HEK293T (cell line): Measurements from ENCODE around the gene DYRK1A.

Experiments
- BHLHE40 ChIP-seq: fragments of 450-650 bp; IDR thresholded peaks from 2 replicates; pipeline ENCODE4 v1.6.1; 2016; ENCODE audit warnings: mild to moderate bottlenecking, moderate library complexity, borderline replicate concordance
- CTBP1 ChIP-seq: fragments of 450-650 bp; IDR thresholded peaks from 2 replicates; pipeline ENCODE4 v1.6.1; 2016; ENCODE audit warnings: borderline replicate concordance
- FOXK2 ChIP-seq: fragments of 450-650 bp; IDR thresholded peaks from 2 replicates; pipeline ENCODE4 v1.6.1; 2016; ENCODE audit warnings: mild to moderate bottlenecking
- FOXM1 ChIP-seq: fragments of 450-650 bp; IDR thresholded peaks from 2 replicates; pipeline ENCODE4 v1.6.1; 2017; ENCODE audit warnings: mild to moderate bottlenecking, borderline replicate concordance
- HDGF ChIP-seq: fragments of 450-650 bp; IDR thresholded peaks from 2 replicates; pipeline ENCODE4 v1.6.1; 2017; ENCODE audit warnings: antibody characterized with exemption, borderline replicate concordance
- NFRKB ChIP-seq: fragments of 450-650 bp; IDR thresholded peaks from 2 replicates; pipeline ENCODE4 v1.6.1; 2016; ENCODE audit warnings: mild to moderate bottlenecking, moderate library complexity
- SP1 ChIP-seq: fragments of 450-650 bp; IDR thresholded peaks from 2 replicates; pipeline ENCODE4 v1.6.1; 2017
- TARDBP ChIP-seq: fragments of 450-650 bp; IDR thresholded peaks from 2 replicates; pipeline ENCODE4 v1.6.1; 2016
- TF ChIP-seq, protein P1 (sequence below): fragments of 450-650 bp; IDR thresholded peaks from 2 replicates; pipeline ENCODE4 v1.6.1; 2016

DNA sequence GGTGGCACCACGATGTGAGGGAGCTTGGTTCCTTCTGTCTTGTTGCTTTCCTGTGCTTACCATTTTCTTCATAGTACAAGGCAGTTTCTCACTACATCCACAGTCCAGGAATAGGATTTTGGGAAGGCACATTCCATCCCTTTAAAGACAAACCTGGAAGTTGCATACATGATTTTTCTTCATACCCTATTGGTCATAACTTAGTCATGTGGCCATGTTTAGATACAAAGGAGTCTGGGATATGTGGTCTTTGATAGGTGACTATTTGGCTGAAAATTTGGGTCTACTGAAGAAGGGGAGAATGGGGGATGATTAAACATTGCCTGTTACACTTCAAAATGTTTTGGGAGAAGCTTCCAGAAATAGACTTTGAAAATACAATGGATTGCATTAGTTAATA, 7.0 kb downstream of the DYRK1A start:
- no peak for TF ChIP-seq HDGF
- TF ChIP-seq NFRKB: no peak
- TF ChIP-seq CTBP1: no peak
- no peak for TF ChIP-seq SP1
- TF ChIP-seq FOXM1: no peak
- TF ChIP-seq TARDBP: no peak
- no peak for TF ChIP-seq FOXK2
- TF ChIP-seq, protein P1, sequence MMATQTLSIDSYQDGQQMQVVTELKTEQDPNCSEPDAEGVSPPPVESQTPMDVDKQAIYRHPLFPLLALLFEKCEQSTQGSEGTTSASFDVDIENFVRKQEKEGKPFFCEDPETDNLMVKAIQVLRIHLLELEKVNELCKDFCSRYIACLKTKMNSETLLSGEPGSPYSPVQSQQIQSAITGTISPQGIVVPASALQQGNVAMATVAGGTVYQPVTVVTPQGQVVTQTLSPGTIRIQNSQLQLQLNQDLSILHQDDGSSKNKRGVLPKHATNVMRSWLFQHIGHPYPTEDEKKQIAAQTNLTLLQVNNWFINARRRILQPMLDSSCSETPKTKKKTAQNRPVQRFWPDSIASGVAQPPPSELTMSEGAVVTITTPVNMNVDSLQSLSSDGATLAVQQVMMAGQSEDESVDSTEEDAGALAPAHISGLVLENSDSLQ: no peak
- no peak for TF ChIP-seq BHLHE40
